Measurements from ENCODE around the gene LPIN1.

The LPIN1 gene

GRCh38 chr2:11746376-11746806 is at the start of gene LPIN1:
Gene LPIN1 (plus strand): TSS chr2:11746632. CDS start chr2:11765542, 18,910 bp downstream.
- H3K9ac ChIP-seq: peak within 1 kb of the TSS; percentile 86
- H2AFZ ChIP-seq (ENCODE audit: low read depth): peak within 1 kb of the TSS; percentile 50; the same call in 1 of the 2 replicates
- peak within 1 kb of the TSS; percentile 98 for H3K4me2 ChIP-seq
- H4K20me1 ChIP-seq (ENCODE audit: insufficient read depth): no peaks in the 10 kb centered on the region
- TF ChIP-seq CTCF (conservative IDR thresholded peaks at IDR 0.05; ENCODE audit: low read depth, low read length): no peak
- H3K27ac ChIP-seq: peak within 1 kb of the TSS; percentile 98
- peaks cover 42% of the 10 kb centered on the region for H3K79me2 ChIP-seq (ENCODE audit: insufficient read depth, low read depth)
- H3K4me1 ChIP-seq (ENCODE audit: low read depth, poor library complexity, severe bottlenecking): peaks cover 56% of the 10 kb centered on the region
- no peaks in the 10 kb centered on the region for H3K36me3 ChIP-seq (ENCODE audit: insufficient read depth)
- H3K27me3 ChIP-seq (ENCODE audit: insufficient read depth, low read depth): no peaks in the 10 kb centered on the region
- H3K4me3 ChIP-seq (IDR thresholded peaks at IDR 0.05; ENCODE audit: insufficient read depth, low read depth, low read length): peak within 1 kb of the TSS; percentile 6

GRCh38 chr2:11696736-11697102 is 49.7 kb upstream of the LPIN1 start:
- no peak overlapping the region for H3K9ac ChIP-seq
- no peaks in the 10 kb centered on the region for H3K27me3 ChIP-seq (ENCODE audit: insufficient read depth, low read depth)
- H2AFZ ChIP-seq (ENCODE audit: low read depth): no peak overlapping the region
- TF ChIP-seq CTCF (conservative IDR thresholded peaks at IDR 0.05; ENCODE audit: low read depth, low read length): no peak
- no peaks in the 10 kb centered on the region for H3K79me2 ChIP-seq (ENCODE audit: insufficient read depth, low read depth)
- H4K20me1 ChIP-seq (ENCODE audit: insufficient read depth): no peaks in the 10 kb centered on the region
- no peak overlapping the region for H3K4me3 ChIP-seq (IDR thresholded peaks at IDR 0.05; ENCODE audit: insufficient read depth, low read depth, low read length)
- H3K36me3 ChIP-seq (ENCODE audit: insufficient read depth): no peaks in the 10 kb centered on the region
- H3K4me2 ChIP-seq: no peak overlapping the region
- no peak overlapping the region for H3K27ac ChIP-seq
- peaks cover 7% of the 10 kb centered on the region for H3K4me1 ChIP-seq (ENCODE audit: low read depth, poor library complexity, severe bottlenecking)

- Histone ChIP-seq H3K4me3 (IDR thresholded peaks at IDR 0.05; ENCODE audit: insufficient read depth, low read depth, low read length) (no peak overlapping the region), H3K36me3 (ENCODE audit: insufficient read depth) (no peaks in the 10 kb centered on the region), H3K27me3 (ENCODE audit: insufficient read depth, low read depth) (no peaks in the 10 kb centered on the region), H3K27ac (no peak overlapping the region), H3K4me2 (no peak overlapping the region), H3K9ac (no peak overlapping the region), H3K4me1 (ENCODE audit: low read depth, poor library complexity, severe bottlenecking) (peaks cover 7% of the 10 kb centered on the region), H4K20me1 (ENCODE audit: insufficient read depth) (no peaks in the 10 kb centered on the region), H2AFZ (ENCODE audit: low read depth) (no peak overlapping the region), H3K79me2 (ENCODE audit: insufficient read depth, low read depth) (no peaks in the 10 kb centered on the region)
- TF ChIP-seq CTCF (conservative IDR thresholded peaks at IDR 0.05; ENCODE audit: low read depth, low read length): no peak
Measured at GRCh38 chr2:11697103-11697871, 49.1 kb upstream of the LPIN1 start.

GRCh38 chr2:11698009-11698922 is 48.2 kb upstream of the LPIN1 start:
- no peaks in the 10 kb centered on the region for H3K27me3 ChIP-seq (ENCODE audit: insufficient read depth, low read depth)
- no peak overlapping the region for H3K27ac ChIP-seq
- TF ChIP-seq CTCF (conservative IDR thresholded peaks at IDR 0.05; ENCODE audit: low read depth, low read length): no peak
- no peak overlapping the region for H3K9ac ChIP-seq
- H3K36me3 ChIP-seq (ENCODE audit: insufficient read depth): no peaks in the 10 kb centered on the region
- no peak overlapping the region for H2AFZ ChIP-seq (ENCODE audit: low read depth)
- no peaks in the 10 kb centered on the region for H4K20me1 ChIP-seq (ENCODE audit: insufficient read depth)
- no peak overlapping the region for H3K4me3 ChIP-seq (IDR thresholded peaks at IDR 0.05; ENCODE audit: insufficient read depth, low read depth, low read length)
- peaks cover under 1% of the 10 kb centered on the region for H3K4me1 ChIP-seq (ENCODE audit: low read depth, poor library complexity, severe bottlenecking)
- H3K79me2 ChIP-seq (ENCODE audit: insufficient read depth, low read depth): no peaks in the 10 kb centered on the region
- H3K4me2 ChIP-seq: no peak overlapping the region
